HEK293 (cell line): ENCODE results near the gene C1QBP.

Experiments used
- CTCF ChIP-seq: fragments of 450-650 bp; formaldehyde crosslinking; IDR thresholded peaks from 2 replicates; pipeline ENCODE4 v1.5.1; 2016; ENCODE audit warnings: missing biosample characterization, missing genetic modification characterization
- GLI4 ChIP-seq: fragments of 450-650 bp; formaldehyde crosslinking; IDR thresholded peaks from 2 replicates; pipeline ENCODE4 v1.5.1; 2016; ENCODE audit warnings: missing biosample characterization, missing genetic modification characterization
- KLF1 ChIP-seq: fragments of 450-650 bp; formaldehyde crosslinking; IDR thresholded peaks from 2 replicates; pipeline ENCODE4 v1.5.1; 2016; ENCODE audit warnings: missing biosample characterization, missing genetic modification characterization
- ZNF133 ChIP-seq: fragments of 450-650 bp; formaldehyde crosslinking; IDR thresholded peaks from 2 replicates; pipeline ENCODE4 v1.5.1; 2016; ENCODE audit warnings: missing biosample characterization, missing genetic modification characterization
- ZNF366 ChIP-seq: fragments of 450-650 bp; formaldehyde crosslinking; conservative IDR thresholded peaks from 2 replicates; pipeline ENCODE4 v1.5.1; 2016; ENCODE audit warnings: missing biosample characterization, missing genetic modification characterization

- no peak for TF ChIP-seq ZNF133 (tag by site-specific recombination)
- no peak for TF ChIP-seq GLI4 (tag by site-specific recombination)
- no peak for TF ChIP-seq ZNF366 (tag by site-specific recombination)
- TF ChIP-seq CTCF (tag by site-specific recombination): no peak
- TF ChIP-seq KLF1 (tag by site-specific recombination): no peak
These were observed 49.8 kb upstream of the C1QBP start for GRCh38 chr17:5488752-5489151.
